ENCODE data around the gene TRMT44. TPM values are rescaled to one million over a fixed set of nuclear protein-coding genes. Genes with fewer than 3 reads are reported as not detected.
A peak's percentile ranks its signal among the peaks of the same experiment; 100 is the strongest.

The TRMT44 gene
- total RNA-seq, 1 experiment from 2014 or later, result 25.8 TPM

GRCh38 chr4:8459867-8460445, 19.4 kb downstream of the TRMT44 start:
- Histone ChIP-seq H3K9me3 (ENCODE audit: control insufficient read depth in 1 of 2, insufficient read depth in 1 of 2, low read depth in 1 of 2, low read length in 2 of 2) (no peaks in the 10 kb centered on the region), H3K36me3 (ENCODE audit: control insufficient read depth in 1 of 2, insufficient read depth in 2 of 2, low read length in 2 of 2) (peaks cover 19 to 27% of the 10 kb centered on the region in 2 experiments), H3K27me3 (ENCODE audit: insufficient read depth, low read length) (no peaks in the 10 kb centered on the region), H3K79me2 (ENCODE audit: insufficient read depth, low read length) (peaks cover 6% of the 10 kb centered on the region; the same call in 1 of the 2 replicates), H2AFZ (ENCODE audit: low read depth, low read length, poor library complexity, severe bottlenecking) (no peak overlapping the region), H3K4me3 (replicated peaks in 1 of 2; ENCODE audit: low read depth in 1 of 2, low read length in 2 of 2) (no peak overlapping the region), H4K20me1 (ENCODE audit: insufficient read depth) (no peaks in the 10 kb centered on the region), H3K9ac (ENCODE audit: low read length) (no peak overlapping the region), H3K4me1 (ENCODE audit: control insufficient read depth in 1 of 2, insufficient read depth in 2 of 2, low read length in 2 of 2) (peaks cover 0 to 4% of the 10 kb centered on the region in 2 experiments; a peak in 1 of 4 replicates), H3K4me2 (ENCODE audit: low read length) (no peak overlapping the region), H3K9me2 (ENCODE audit: insufficient read depth) (no peaks in the 10 kb centered on the region), H3K27ac (ENCODE audit: low read depth, low read length) (no peak overlapping the region)
- peak; percentile 87 for ATAC-seq
- ChIA-PET POLR2A (no interaction called here), RAD21 (ENCODE audit: low non-redundant PET in 1 of 2, low total read pairs in 2 of 2, uncharacterized antibody in 2 of 2, unreplicated experiment in 2 of 2) (no interaction called here), CTCF (no interaction called here)
- BruUV-seq (replicated peaks), result no TSS peak
- intact Hi-C loops (cut with micrococcal nuclease), result loop anchor here (10.0 kb wide), 1 partner anchor 455 kb away; no protein-coding TSS in a partner anchor
- TF ChIP-seq EZH2phosphoT487 (IDR thresholded peaks at IDR 0.05; ENCODE audit: borderline replicate concordance) (no peak), ZNF274 (IDR thresholded peaks at IDR 0.05; ENCODE audit: low read depth, low read length) (no peak), TCF7L2 (IDR thresholded peaks at IDR 0.05; ENCODE audit: borderline replicate concordance, extremely low read depth, insufficient read depth, insufficient read length) (no peak), SIN3A (IDR thresholded peaks at IDR 0.05; ENCODE audit: low read depth) (no peak), MAX (IDR thresholded peaks at IDR 0.05) (no peak), YY1 (IDR thresholded peaks at IDR 0.05; ENCODE audit: extremely low read depth, insufficient replicate concordance, low read depth, low read length) (no peak), EGR1 (IDR thresholded peaks at IDR 0.05; ENCODE audit: low read depth) (no peak), JUND (IDR thresholded peaks at IDR 0.05) (no peak), FOSL1 (IDR thresholded peaks at IDR 0.05; ENCODE audit: low read depth) (no peak), CBX3 (IDR thresholded peaks at IDR 0.05; ENCODE audit: low read depth) (no peak), EZH2 (IDR thresholded peaks at IDR 0.05) (no peak), REST (IDR thresholded peaks at IDR 0.05; ENCODE audit: low read depth) (no peak), ATF3 (IDR thresholded peaks at IDR 0.05) (no peak), ELF1 (IDR thresholded peaks at IDR 0.05; ENCODE audit: borderline replicate concordance, low read depth) (no peak), POLR2AphosphoS5 (IDR thresholded peaks at IDR 0.05; ENCODE audit: low read depth, low read length) (no peak), CEBPB (IDR thresholded peaks at IDR 0.05; ENCODE audit: low read depth) (no peak), POLR2A (IDR thresholded peaks at IDR 0.05; ENCODE audit: borderline replicate concordance, extremely low read depth, insufficient read depth, insufficient read length) (no peak), SRF (IDR thresholded peaks at IDR 0.05; ENCODE audit: low read depth) (no peak), SP1 (IDR thresholded peaks at IDR 0.05; ENCODE audit: low read depth) (no peak)
- TF ChIP-seq, protein P1, sequence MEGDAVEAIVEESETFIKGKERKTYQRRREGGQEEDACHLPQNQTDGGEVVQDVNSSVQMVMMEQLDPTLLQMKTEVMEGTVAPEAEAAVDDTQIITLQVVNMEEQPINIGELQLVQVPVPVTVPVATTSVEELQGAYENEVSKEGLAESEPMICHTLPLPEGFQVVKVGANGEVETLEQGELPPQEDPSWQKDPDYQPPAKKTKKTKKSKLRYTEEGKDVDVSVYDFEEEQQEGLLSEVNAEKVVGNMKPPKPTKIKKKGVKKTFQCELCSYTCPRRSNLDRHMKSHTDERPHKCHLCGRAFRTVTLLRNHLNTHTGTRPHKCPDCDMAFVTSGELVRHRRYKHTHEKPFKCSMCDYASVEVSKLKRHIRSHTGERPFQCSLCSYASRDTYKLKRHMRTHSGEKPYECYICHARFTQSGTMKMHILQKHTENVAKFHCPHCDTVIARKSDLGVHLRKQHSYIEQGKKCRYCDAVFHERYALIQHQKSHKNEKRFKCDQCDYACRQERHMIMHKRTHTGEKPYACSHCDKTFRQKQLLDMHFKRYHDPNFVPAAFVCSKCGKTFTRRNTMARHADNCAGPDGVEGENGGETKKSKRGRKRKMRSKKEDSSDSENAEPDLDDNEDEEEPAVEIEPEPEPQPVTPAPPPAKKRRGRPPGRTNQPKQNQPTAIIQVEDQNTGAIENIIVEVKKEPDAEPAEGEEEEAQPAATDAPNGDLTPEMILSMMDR (IDR thresholded peaks at IDR 0.05 in 2 of 3, conservative IDR thresholded peaks at IDR 0.05 in 1 of 3; ENCODE audit: borderline replicate concordance in 1 of 3, insufficient read depth in 1 of 3, low read depth in 2 of 3, low read length in 2 of 3), result no peak
- no peak for DNase-seq (ENCODE audit: low read depth, low spot score)
